ENCODE data around the gene TNK2. TPM values are rescaled to one million over a fixed set of nuclear protein-coding genes. Genes with fewer than 3 reads are reported as not detected.

TNK2 gene
- total and polyA plus RNA-seq, 2 donors (not counting 1 experiment from before 2014, with no cell fraction given), result 131 to 198 TPM

DNA sequence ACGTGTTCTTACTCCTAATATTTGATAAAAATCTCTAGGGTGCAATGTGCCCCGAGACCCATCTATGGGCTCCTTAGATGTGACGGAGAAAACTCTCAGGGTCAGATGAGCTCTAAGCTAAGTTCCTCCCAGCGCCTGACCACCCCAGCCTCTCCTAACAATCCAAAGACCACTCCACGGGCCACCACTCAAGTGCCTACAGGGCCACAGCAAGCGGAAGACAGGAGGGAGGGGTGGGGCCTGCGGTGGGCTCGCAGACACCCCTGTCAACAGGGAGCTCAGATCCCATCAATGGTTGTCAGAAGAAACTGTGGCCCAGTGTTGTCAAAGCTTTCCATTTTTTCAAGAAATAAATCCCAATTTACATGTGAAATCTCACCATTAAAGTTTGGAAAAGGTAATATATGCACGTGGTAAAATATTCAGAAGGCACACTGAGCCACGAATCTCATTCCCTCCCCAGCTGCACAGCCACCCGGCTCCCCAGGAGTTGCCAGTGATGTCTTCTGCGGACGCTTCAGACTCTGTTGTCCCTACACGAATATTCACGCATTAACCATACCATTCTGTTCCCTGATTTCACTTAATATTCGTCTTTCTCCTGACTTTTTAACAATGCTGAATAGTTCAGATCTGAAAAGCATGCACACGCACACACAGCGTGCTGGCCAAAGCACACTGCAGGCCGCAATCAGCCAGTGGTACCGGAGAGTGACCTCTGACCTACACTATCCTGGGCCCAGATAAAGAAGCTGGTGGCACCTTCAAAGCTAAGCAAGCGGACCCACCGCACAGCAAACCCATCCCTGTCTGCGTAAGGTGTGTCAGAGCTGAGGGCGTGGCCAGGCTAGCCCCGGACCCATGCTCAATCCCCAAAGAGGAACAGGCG is 19.1 kb downstream of the TNK2 start:
- no peak overlapping the region for H3K9ac ChIP-seq (ENCODE audit: low read length)
- WGBS (ENCODE audit: insufficient coverage), result 95% methylated on average over 26 of the region's 26 CpGs
- no peaks in the 10 kb centered on the region for H3K9me3 Mint-ChIP-seq (ENCODE audit: insufficient read depth)
- ChIA-PET POLR2A (interaction anchor here (0.9 kb wide), 1 partner anchor 18 kb away, joined by 3 read pairs; the partner anchor contains the start of gene TNK2), CTCF (interaction anchor here (0.7 to 9.4 kb wide), 4 partner anchors 18 to 28 kb away, joined by 3 to 223 read pairs (median 7); no protein-coding TSS in a partner anchor)
- no peaks in the 10 kb centered on the region for H3K27me3 Mint-ChIP-seq
- no peak overlapping the region for H3K4me3 Mint-ChIP-seq
- peaks cover 13 to 14% of the 10 kb centered on the region in 2 donors for H3K4me1 ChIP-seq (ENCODE audit: control insufficient read depth in 2 of 2, insufficient read depth in 2 of 2, low read length in 2 of 2)
- ATAC-seq (ENCODE audit: low read depth) (no peak), DNase-seq (no peak)
- H3K9me3 ChIP-seq (ENCODE audit: control extremely low read depth in 1 of 3, control insufficient read depth in 2 of 3, insufficient read depth in 1 of 3, low read length in 2 of 3), result no peaks in the 10 kb centered on the region
- no peaks in the 10 kb centered on the region for H3K27me3 ChIP-seq (replicated peaks in 1 of 4; ENCODE audit: control extremely low read depth in 1 of 4, control insufficient read depth in 3 of 4, insufficient read depth in 4 of 4, low read length in 3 of 4)
- peaks cover 14% of the 10 kb centered on the region for H3K4me1 Mint-ChIP-seq
- no peak overlapping the region for H3K4me2 ChIP-seq (replicated peaks; ENCODE audit: low read depth, low read length, poor library complexity, severe bottlenecking)
- intact Hi-C loops (cut with micrococcal nuclease), result no loop called here
- TF ChIP-seq EZH2 (IDR thresholded peaks at IDR 0.05; ENCODE audit: borderline replicate concordance, insufficient read depth, low read depth, low read length, poor library complexity, severe bottlenecking) (no peak), CTCF (IDR thresholded peaks at IDR 0.05) (no peak)
- peaks cover 92% of the 10 kb centered on the region for H4K20me1 ChIP-seq (ENCODE audit: control insufficient read depth, insufficient read depth, low read length, poor library complexity, severe bottlenecking)
- no peak overlapping the region for H3K27ac Mint-ChIP-seq
- no peak overlapping the region for H3K4me3 ChIP-seq (ENCODE audit: control extremely low read depth in 1 of 5, extremely low read depth in 1 of 5, insufficient read depth in 1 of 5, low read depth in 2 of 5, low read length in 4 of 5)
- H3K27ac ChIP-seq (ENCODE audit: low read length in 2 of 2), result no peak overlapping the region
- peaks cover 0 to 54% of the 10 kb centered on the region in 2 experiments for H3K36me3 ChIP-seq (replicated peaks in 1 of 2; ENCODE audit: control extremely low read depth in 1 of 2, control insufficient read depth in 1 of 2, extremely low read depth in 1 of 2, insufficient read depth in 2 of 2, low read length in 1 of 2)
- no peak overlapping the region for H2AFZ ChIP-seq (ENCODE audit: insufficient read depth, low read depth, low read length, poor library complexity, severe bottlenecking)
- peaks cover 86% of the 10 kb centered on the region for H3K79me2 ChIP-seq (ENCODE audit: control insufficient read depth, insufficient read depth, low read length)

DNA sequence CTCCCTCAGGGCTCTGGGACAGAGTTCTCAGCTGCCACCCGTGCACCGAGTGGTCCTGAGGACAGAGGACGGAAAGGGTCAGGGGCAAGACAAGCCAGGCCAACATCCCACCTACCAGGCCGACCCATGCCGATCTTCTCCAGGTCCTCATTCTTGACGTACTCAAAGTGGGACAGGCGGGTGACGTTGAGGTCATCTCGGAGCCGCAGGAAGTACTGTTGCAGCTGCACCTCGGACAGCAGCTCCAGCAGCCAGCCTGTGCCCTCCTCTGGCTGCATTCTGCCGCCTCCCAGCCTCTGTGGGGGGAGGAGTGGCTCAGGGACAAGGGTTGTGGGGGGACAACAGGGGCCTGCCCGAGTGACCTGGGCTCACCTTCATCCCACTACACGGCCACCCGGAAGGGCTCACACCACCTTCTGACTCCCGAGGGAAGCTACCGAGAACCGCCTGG is 20.0 kb downstream of the TNK2 start:
- H3K27ac ChIP-seq (ENCODE audit: low read length in 2 of 2), result no peak overlapping the region
- CTCF ChIA-PET, result interaction anchor here (9.4 kb wide), 1 partner anchor 25 kb away, joined by 223 read pairs; no protein-coding TSS in a partner anchor
- no peak for TF ChIP-seq CTCF (IDR thresholded peaks at IDR 0.05)
- no peak for TF ChIP-seq EZH2 (IDR thresholded peaks at IDR 0.05; ENCODE audit: borderline replicate concordance, insufficient read depth, low read depth, low read length, poor library complexity, severe bottlenecking)
- H3K4me1 Mint-ChIP-seq, result peaks cover 5% of the 10 kb centered on the region
- DNase-seq, result no peak
- no peak overlapping the region for H3K27ac Mint-ChIP-seq
- WGBS (ENCODE audit: insufficient coverage), result 97% methylated on average over 17 of the region's 18 CpGs
- H3K27me3 ChIP-seq (replicated peaks in 1 of 4; ENCODE audit: control extremely low read depth in 1 of 4, control insufficient read depth in 3 of 4, insufficient read depth in 4 of 4, low read length in 3 of 4), result no peaks in the 10 kb centered on the region
- no peak overlapping the region for H3K4me3 ChIP-seq (ENCODE audit: control extremely low read depth in 1 of 5, extremely low read depth in 1 of 5, insufficient read depth in 1 of 5, low read depth in 2 of 5, low read length in 4 of 5)
- no peak overlapping the region for H2AFZ ChIP-seq (ENCODE audit: insufficient read depth, low read depth, low read length, poor library complexity, severe bottlenecking)
- ATAC-seq (ENCODE audit: low read depth), result no peak
- no peaks in the 10 kb centered on the region for H3K9me3 Mint-ChIP-seq (ENCODE audit: insufficient read depth)
- H3K4me2 ChIP-seq (replicated peaks; ENCODE audit: low read depth, low read length, poor library complexity, severe bottlenecking), result no peak overlapping the region
- no peaks in the 10 kb centered on the region for H3K27me3 Mint-ChIP-seq
- peaks cover 5% of the 10 kb centered on the region in 2 donors for H3K4me1 ChIP-seq (ENCODE audit: control insufficient read depth in 2 of 2, insufficient read depth in 2 of 2, low read length in 2 of 2)
- no peak overlapping the region for H3K9ac ChIP-seq (ENCODE audit: low read length)
- POLR2A ChIA-PET, result no interaction called here
- H3K79me2 ChIP-seq (ENCODE audit: control insufficient read depth, insufficient read depth, low read length), result peaks cover 79% of the 10 kb centered on the region
- peaks cover 84% of the 10 kb centered on the region for H4K20me1 ChIP-seq (ENCODE audit: control insufficient read depth, insufficient read depth, low read length, poor library complexity, severe bottlenecking)
- intact Hi-C loops (cut with micrococcal nuclease), result no loop called here
- no peaks in the 10 kb centered on the region for H3K9me3 ChIP-seq (ENCODE audit: control extremely low read depth in 1 of 3, control insufficient read depth in 2 of 3, insufficient read depth in 1 of 3, low read length in 2 of 3)
- no peak overlapping the region for H3K4me3 Mint-ChIP-seq
- H3K36me3 ChIP-seq (replicated peaks in 1 of 2; ENCODE audit: control extremely low read depth in 1 of 2, control insufficient read depth in 1 of 2, extremely low read depth in 1 of 2, insufficient read depth in 2 of 2, low read length in 1 of 2), result peaks cover 0 to 61% of the 10 kb centered on the region in 2 experiments
